ENCODE results near the gene TXK. TPM values are rescaled to one million over a fixed set of nuclear protein-coding genes. Genes with fewer than 3 reads are reported as not detected.

Gene TXK
- total RNA-seq, 1 donor from 2014 or later = not detected

DNA sequence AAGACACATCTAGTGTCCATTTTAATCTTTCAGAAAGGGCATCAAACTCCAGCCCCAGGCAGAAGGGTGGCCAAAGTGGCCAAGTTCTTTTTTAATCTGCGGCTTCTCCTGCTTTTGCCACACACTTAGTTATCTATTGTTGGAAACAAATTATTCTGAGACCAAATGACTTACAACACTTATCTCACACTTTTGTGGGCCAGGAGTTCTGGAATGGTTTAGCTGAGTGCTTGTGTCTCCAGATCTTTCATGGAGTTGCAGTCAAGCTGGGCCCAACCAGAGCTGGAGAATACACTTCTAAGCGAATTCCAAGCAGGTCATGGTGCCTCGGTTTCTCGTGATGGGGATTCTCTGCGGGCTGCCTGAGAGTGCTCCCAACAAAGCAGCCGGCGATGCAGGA, 4.0 kb downstream of the TXK start:
- no peak for DNase-seq
- H3K27me3 Mint-ChIP-seq (ENCODE audit: unreplicated experiment) = no peaks in the 10 kb centered on the region
- TF ChIP-seq, protein P1, sequence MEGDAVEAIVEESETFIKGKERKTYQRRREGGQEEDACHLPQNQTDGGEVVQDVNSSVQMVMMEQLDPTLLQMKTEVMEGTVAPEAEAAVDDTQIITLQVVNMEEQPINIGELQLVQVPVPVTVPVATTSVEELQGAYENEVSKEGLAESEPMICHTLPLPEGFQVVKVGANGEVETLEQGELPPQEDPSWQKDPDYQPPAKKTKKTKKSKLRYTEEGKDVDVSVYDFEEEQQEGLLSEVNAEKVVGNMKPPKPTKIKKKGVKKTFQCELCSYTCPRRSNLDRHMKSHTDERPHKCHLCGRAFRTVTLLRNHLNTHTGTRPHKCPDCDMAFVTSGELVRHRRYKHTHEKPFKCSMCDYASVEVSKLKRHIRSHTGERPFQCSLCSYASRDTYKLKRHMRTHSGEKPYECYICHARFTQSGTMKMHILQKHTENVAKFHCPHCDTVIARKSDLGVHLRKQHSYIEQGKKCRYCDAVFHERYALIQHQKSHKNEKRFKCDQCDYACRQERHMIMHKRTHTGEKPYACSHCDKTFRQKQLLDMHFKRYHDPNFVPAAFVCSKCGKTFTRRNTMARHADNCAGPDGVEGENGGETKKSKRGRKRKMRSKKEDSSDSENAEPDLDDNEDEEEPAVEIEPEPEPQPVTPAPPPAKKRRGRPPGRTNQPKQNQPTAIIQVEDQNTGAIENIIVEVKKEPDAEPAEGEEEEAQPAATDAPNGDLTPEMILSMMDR (IDR thresholded peaks at IDR 0.05; ENCODE audit: partially characterized antibody, unreplicated experiment) = no peak
- no peak overlapping the region for H3K4me3 Mint-ChIP-seq (ENCODE audit: unreplicated experiment)
- no peak overlapping the region for H3K27ac Mint-ChIP-seq (ENCODE audit: unreplicated experiment)
- no peaks in the 10 kb centered on the region for H3K4me1 Mint-ChIP-seq (ENCODE audit: low read depth, unreplicated experiment)
- H3K9me3 Mint-ChIP-seq (ENCODE audit: unreplicated experiment) = peaks cover 3% of the 10 kb centered on the region
- no peaks in the 10 kb centered on the region for H3K36me3 Mint-ChIP-seq (ENCODE audit: unreplicated experiment)

DNA sequence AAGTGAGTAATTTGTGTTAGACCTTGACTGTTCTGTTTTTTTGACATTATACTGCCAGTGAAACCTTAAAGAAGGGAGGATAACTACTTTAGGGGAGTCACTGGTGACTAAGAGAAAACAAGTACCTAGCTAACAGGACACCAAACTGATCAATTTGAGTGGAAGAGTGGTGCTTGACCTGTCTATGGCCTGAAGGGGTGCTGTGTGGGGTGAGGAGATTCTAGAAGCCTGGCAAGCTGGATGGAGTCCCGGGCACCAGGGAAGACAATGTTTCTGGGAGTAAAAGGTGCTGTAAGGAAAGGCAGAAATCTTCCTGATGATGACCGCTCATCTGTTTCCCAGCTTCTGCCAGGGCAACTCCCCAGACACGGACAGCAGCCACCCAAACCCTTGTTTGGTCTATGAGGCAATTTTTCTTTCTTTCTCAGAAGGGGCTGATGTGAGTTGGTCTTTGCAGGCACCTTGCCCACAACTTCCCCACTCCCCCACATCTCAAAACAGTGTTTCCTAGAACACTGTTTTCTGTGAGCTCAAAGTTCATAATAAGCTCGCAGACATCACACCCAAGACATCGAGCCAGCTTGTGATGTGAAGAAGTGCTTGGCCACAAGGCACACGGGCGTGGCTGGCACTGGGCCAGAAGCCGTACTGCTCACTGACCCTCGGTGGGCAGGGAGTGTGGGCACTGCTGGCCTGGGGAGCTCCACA, 4.6 kb downstream of the TXK start:
- Mint-ChIP-seq H3K36me3 (ENCODE audit: unreplicated experiment) (no peaks in the 10 kb centered on the region), H3K4me1 (ENCODE audit: low read depth, unreplicated experiment) (no peaks in the 10 kb centered on the region), H3K9me3 (ENCODE audit: unreplicated experiment) (peaks cover 3% of the 10 kb centered on the region), H3K27me3 (ENCODE audit: unreplicated experiment) (no peaks in the 10 kb centered on the region), H3K4me3 (ENCODE audit: unreplicated experiment) (no peak overlapping the region), H3K27ac (ENCODE audit: unreplicated experiment) (no peak overlapping the region)
- TF ChIP-seq, protein P1 (IDR thresholded peaks at IDR 0.05; ENCODE audit: partially characterized antibody, unreplicated experiment) = no peak
- DNase-seq = no peak

DNA sequence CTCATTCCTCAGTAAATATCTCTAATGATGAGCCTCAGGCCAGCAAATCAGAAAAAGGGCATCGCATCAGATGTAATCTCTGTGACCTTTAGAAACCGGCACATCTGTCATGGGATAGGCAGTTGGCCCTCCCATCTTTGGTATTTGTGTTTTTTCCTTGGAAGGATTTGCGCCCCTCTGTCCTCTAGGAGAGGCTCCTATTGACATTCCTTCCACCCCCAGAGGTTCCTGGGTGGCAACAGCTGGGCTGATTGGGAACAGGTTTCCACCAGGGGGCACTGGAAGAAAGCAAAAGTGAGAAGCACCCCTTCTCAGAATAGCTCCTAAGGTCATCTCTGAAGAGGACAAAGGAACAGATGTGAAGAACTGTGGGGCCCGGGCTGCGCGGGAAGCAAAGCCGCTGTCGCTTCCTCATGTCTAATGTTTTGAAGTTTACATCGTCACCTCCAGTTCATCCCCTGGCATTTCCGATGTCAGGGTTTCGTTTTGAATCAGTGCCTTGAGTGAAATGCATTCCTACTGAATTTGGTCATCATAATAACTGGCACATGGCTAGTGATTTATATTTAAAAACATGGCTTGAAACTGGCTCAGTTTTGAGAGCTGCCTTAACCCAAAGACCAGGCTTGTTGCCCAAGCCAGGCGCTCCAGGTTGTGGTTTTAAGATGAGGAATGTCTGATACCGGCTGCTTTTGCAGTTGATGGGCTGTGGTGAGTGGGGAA, 6.2 kb downstream of the TXK start:
- Mint-ChIP-seq H3K4me3 (ENCODE audit: unreplicated experiment) (no peak overlapping the region), H3K27me3 (ENCODE audit: unreplicated experiment) (peaks cover 2% of the 10 kb centered on the region), H3K27ac (ENCODE audit: unreplicated experiment) (no peak overlapping the region), H3K4me1 (ENCODE audit: low read depth, unreplicated experiment) (no peaks in the 10 kb centered on the region), H3K9me3 (ENCODE audit: unreplicated experiment) (peaks cover 3% of the 10 kb centered on the region), H3K36me3 (ENCODE audit: unreplicated experiment) (no peaks in the 10 kb centered on the region)
- peak; percentile 50 for DNase-seq
- TF ChIP-seq, protein P1 (IDR thresholded peaks at IDR 0.05; ENCODE audit: partially characterized antibody, unreplicated experiment) = peak; percentile 39

DNA sequence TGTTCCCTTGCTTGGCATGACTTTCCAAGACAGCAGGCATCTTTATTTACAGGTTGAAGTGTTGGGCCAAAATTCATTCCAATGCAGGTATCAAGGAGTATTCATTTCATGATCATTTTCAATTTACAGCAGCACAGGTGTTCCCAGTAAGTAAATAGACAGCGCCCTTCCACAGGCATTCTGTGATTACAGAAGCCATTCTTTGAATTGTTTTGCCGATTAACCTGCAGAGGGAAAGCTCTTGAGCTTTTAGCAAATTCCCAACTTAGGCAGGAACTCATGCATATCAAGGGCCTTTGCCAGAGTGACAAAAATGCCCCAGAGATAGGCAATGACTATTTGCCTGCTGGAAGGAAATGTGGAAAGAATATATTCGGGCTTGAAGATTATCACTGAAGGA, 6.8 kb downstream of the TXK start:
- H3K9me3 Mint-ChIP-seq (ENCODE audit: unreplicated experiment) = peaks cover 3% of the 10 kb centered on the region
- TF ChIP-seq, protein P1 (IDR thresholded peaks at IDR 0.05; ENCODE audit: partially characterized antibody, unreplicated experiment) = no peak
- H3K4me3 Mint-ChIP-seq (ENCODE audit: unreplicated experiment) = no peak overlapping the region
- no peaks in the 10 kb centered on the region for H3K36me3 Mint-ChIP-seq (ENCODE audit: unreplicated experiment)
- peaks cover 2% of the 10 kb centered on the region for H3K27me3 Mint-ChIP-seq (ENCODE audit: unreplicated experiment)
- DNase-seq = no peak
- H3K27ac Mint-ChIP-seq (ENCODE audit: unreplicated experiment) = no peak overlapping the region
- no peaks in the 10 kb centered on the region for H3K4me1 Mint-ChIP-seq (ENCODE audit: low read depth, unreplicated experiment)

DNA sequence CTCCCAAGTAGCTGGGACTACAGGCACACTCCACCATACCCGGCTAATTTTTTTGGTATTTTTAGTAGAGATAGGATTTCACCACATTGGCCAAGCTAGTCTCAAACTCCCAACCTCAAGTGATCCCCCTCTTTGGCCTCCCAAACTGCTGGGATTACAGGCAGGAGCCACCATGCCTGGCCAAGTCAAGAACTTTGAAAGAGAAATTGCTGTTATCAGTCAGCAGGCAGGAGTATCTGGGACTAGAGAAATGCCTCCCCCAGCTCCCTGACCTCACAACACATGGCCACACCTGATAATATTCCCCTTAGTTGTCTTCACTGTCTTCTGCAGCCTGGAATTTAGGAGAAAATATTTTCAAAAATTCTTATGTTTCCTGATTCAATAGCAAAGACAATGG, 7.4 kb downstream of the TXK start:
- no peaks in the 10 kb centered on the region for H3K4me1 Mint-ChIP-seq (ENCODE audit: low read depth, unreplicated experiment)
- no peak for DNase-seq
- TF ChIP-seq, protein P1 (IDR thresholded peaks at IDR 0.05; ENCODE audit: partially characterized antibody, unreplicated experiment) = no peak
- peaks cover 3% of the 10 kb centered on the region for H3K9me3 Mint-ChIP-seq (ENCODE audit: unreplicated experiment)
- H3K27me3 Mint-ChIP-seq (ENCODE audit: unreplicated experiment) = peaks cover 2% of the 10 kb centered on the region
- no peaks in the 10 kb centered on the region for H3K36me3 Mint-ChIP-seq (ENCODE audit: unreplicated experiment)
- no peak overlapping the region for H3K27ac Mint-ChIP-seq (ENCODE audit: unreplicated experiment)
- H3K4me3 Mint-ChIP-seq (ENCODE audit: unreplicated experiment) = no peak overlapping the region

Measured in glutamatergic neuron (in vitro differentiated cells).